T47D (cell line): ENCODE results near the gene GGCX.
"Not testable (repeated sequence)": the region's sequence is repeated elsewhere in the genome, so short reads cannot be mapped to it uniquely, and the experiment has no call there.

ENCODE experiments used
- DNase-seq, 2 experiments: peaks; one replicate each; pipeline versions ENCODE4 v3.0.0 to v3.0.0-alpha.2; 2011 to 2012; ENCODE audit warnings: low read depth in 1 of 2, low spot score in 1 of 2
- JUND ChIP-seq: IDR thresholded peaks from 2 replicates; pipeline ENCODE4 v1.6.1; 2012; ENCODE audit warnings: low read depth
- in situ Hi-C: cut with HindIII; loops from 2 replicates; pipeline ENCODE4 v1.10.0; 2016; ENCODE audit warnings: low sequenced_read_pairs, low pct_unique_long_range_greater_than_20kb

GGCX gene

GRCh38 chr2:85551698-85552678 lies 9.3 kb downstream of the GGCX start:
- DNase-seq, result peak; percentile 41 to 85
- no peak for TF ChIP-seq JUND
- in situ Hi-C loops, result no loop called here

GRCh38 chr2:85550486-85550885 lies 10.8 kb downstream of the GGCX start:
- no peak for TF ChIP-seq JUND
- DNase-seq, result peak in 1 of 2 experiments; percentile 29
- in situ Hi-C loops, result no loop called here

DNA sequence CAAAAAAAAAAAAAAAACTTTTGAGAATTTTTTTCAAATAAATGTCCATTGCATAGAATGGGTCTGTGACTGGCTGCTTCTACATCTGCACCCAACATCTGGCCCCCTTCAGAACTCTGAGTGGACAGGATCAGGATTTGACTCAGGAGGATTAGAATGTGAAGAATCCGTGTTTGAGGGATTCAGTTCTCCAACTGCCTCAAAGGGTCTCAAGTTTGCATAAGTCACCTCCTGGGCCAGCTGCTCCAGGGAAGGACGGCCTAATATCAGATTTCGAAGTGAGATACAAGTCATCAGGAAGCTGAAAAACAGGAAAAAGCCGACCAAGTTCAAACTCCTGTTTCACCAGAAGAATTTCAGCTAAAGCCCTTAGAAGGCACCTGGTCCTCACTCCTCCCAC lies 11.5 kb downstream of the GGCX start:
- TF ChIP-seq JUND, result no peak
- in situ Hi-C loops, result no loop called here
- no peak for DNase-seq

GRCh38 chr2:85549095-85549494 lies 12.2 kb downstream of the GGCX start:
- in situ Hi-C loops, result no loop called here
- TF ChIP-seq JUND, result no peak

DNA sequence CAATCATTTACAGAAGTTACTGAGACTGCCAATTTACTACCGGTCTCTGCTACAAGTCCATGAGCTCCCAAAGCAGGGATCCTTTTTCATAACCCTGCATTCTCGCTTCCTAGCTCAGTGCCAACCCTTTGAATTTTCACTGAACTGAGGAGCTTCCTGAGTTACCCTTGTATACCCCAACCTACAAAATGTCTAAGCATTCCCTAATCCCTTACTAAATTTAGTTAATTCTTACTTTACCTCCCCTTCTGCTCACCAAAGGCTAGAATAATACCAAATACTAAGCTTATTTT lies 12.7 kb downstream of the GGCX start:
- in situ Hi-C loops, result no loop called here
- no peak for DNase-seq
- TF ChIP-seq JUND, result no peak

More at GRCh38 chr2:85549095-85549494, 12.2 kb downstream of the GGCX start:
- DNase-seq, result no peak

DNA sequence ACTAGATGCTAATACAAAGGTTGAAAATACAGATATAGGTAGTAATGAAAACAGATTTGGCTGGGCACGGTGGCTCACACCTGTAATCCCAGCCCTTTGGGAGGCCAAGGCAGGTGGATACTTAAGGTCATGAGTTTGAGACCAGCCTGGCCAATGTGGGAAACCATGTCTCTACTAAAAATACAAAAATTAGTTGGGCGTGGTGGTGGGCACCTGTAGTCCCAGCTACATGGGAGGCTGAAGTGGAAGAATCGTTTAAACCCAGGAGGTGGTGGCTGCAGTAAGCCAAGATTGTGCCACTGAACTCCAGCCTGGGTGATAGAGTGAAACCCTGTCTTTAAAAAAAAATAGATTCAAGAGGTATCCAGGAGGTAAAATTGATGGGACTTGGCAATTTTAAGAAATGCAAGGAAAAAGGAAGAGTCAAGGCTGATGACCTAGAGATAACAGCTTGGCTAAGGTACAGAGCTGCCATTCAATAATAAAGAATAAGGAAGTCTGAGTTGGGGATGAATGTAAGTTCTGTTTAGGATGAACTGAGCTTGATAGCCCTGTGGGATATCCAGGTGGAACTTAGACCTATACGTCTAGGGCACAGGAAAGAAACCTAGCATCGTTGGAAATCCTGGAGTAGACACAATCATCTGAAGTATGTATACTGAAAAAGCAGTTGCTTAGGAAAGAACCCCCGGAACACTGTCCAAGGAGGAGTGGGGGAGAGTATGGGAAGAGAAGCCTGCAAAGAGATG lies 13.3 kb downstream of the GGCX start:
- in situ Hi-C loops, result no loop called here
- TF ChIP-seq JUND, result no peak
- no peak for DNase-seq

DNA sequence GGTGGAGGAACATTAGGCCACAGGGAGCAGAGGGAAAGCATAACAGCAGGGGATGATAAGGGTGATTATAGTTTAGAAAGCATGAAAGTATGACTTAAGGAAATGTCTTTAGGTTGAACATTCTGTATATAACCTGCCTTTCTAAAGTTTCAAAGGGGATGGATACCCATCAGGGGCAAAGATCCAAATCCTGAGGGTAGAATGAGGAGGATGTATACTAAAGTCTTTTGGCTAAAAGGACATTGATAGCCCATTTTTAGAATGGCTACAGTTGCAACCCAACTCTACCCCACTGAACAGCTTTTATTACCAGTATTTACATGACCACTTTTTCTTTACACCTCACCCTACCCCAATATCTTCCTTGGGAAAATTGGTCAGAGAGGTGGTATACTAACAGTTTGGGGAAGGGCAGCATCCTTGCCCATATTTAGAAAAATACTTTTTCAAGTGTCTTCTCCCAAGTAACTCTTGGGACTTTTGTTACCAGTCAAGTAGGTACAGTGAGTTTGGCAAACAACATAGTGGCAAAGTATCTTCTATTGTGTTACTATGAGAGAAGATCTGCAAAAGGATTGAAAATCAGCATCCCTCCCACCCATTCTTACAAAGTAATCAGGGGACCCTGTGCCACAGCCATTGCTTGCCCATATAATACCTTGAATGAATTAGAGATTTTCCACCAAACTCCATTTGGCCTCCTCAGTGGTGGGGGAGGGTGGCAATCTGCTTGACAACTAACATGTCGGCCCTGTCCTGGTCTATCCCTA lies 14.0 kb downstream of the GGCX start:
- DNase-seq, result no peak
- TF ChIP-seq JUND, result no peak
- in situ Hi-C loops, result no loop called here

DNA sequence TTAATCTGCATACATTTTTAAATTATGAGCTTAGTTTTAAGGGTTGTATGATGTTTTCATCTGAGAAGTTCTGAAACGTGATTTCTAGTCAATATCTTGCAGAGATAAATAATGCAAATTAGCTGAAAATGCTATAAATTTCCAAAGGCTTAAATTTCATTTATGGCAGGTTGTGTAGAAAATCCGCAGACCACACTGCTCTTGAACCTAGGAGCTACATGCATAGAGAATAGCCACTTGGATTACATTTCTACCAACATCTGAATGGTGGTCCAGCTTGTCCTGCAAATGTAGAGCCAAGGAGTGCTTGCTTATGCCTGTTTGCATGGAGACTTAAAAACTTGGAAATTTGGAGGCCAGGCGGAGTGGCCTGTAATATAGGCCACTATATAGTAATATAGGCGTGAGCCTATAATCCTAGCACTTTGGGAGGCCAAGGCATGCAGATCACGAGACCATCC lies 15.5 kb downstream of the GGCX start:
- no peak for DNase-seq
- in situ Hi-C loops, result no loop called here
- no peak for TF ChIP-seq JUND

GRCh38 chr2:85544915-85545779 lies 16.1 kb downstream of the GGCX start:
- DNase-seq, in situ Hi-C loops: not testable (repeated sequence)

- DNase-seq, in situ Hi-C loops: not testable (repeated sequence)
Measured at GRCh38 chr2:85544254-85544691, 17.0 kb downstream of the GGCX start.

DNA sequence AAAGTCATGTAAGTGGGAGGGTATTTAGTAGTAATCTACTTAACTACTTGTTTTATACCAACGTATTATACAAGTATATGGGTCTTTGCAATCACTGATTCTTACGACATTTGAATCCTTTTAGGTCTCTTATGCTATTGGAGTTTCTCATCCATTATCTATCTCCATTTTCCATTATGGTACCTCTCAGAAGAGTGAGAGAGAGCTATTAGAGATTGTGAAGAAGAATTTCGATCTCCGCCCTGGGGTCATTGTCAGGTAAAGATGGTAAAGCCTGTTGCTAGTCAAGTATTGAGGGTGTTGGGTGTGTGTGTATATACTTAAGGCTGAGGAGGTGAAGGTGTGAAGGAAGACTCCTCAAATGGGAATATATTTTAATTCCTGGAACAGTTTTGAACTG lies 18.5 kb downstream of the GGCX start:
- DNase-seq, result no peak
- no peak for TF ChIP-seq JUND
- in situ Hi-C loops, result no loop called here
